ENCODE measurements around the gene UGT1A10.

The UGT1A10 gene

DNA sequence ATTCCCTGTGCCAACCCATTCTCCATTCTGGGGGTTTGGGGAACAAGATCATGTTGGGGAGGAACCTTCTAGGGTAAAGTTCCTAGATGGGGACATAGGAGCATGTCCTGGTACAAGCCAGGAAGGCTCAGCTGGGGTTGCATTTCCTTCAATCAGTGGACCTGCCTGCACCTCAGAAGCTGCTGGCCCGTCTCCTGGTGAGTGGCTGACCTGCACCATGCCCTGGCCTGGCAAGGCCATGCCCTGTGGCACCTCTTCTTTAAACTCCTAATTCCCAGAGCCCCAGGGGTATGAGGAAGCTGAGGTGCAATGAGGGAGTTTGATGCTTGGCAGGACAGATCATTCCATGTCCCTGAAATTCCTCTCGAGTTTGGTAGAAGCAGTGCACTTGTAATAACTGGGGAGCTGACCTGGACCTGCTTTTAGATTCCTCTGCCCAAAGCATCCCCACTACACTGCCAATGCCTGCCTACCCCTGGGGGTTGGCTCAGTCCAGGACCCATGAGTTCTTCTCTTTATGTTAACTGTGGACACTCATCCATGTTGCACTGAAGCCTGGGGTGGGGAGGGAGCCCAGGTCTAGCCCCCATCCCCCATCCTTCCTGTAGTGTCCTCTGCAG is 167.2 kb downstream of the UGT1A10 start:
- DNase-seq (ENCODE audit: extremely low read depth, insufficient read length) = no peak
- H3K36me3 ChIP-seq (ENCODE audit: control insufficient read depth, insufficient read depth, low read length) = no peaks in the 10 kb centered on the region
- no peak overlapping the region for H3K4me3 ChIP-seq (replicated peaks; ENCODE audit: low read depth, low read length)
- H3K27me3 ChIP-seq (replicated peaks; ENCODE audit: control insufficient read depth, insufficient read depth, low read length) = no peaks in the 10 kb centered on the region; the same call in 1 of the 2 replicates
- TF ChIP-seq, protein P1, sequence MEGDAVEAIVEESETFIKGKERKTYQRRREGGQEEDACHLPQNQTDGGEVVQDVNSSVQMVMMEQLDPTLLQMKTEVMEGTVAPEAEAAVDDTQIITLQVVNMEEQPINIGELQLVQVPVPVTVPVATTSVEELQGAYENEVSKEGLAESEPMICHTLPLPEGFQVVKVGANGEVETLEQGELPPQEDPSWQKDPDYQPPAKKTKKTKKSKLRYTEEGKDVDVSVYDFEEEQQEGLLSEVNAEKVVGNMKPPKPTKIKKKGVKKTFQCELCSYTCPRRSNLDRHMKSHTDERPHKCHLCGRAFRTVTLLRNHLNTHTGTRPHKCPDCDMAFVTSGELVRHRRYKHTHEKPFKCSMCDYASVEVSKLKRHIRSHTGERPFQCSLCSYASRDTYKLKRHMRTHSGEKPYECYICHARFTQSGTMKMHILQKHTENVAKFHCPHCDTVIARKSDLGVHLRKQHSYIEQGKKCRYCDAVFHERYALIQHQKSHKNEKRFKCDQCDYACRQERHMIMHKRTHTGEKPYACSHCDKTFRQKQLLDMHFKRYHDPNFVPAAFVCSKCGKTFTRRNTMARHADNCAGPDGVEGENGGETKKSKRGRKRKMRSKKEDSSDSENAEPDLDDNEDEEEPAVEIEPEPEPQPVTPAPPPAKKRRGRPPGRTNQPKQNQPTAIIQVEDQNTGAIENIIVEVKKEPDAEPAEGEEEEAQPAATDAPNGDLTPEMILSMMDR (IDR thresholded peaks at IDR 0.05; ENCODE audit: insufficient read depth, low read length, poor library complexity, severe bottlenecking) = no peak

DNA sequence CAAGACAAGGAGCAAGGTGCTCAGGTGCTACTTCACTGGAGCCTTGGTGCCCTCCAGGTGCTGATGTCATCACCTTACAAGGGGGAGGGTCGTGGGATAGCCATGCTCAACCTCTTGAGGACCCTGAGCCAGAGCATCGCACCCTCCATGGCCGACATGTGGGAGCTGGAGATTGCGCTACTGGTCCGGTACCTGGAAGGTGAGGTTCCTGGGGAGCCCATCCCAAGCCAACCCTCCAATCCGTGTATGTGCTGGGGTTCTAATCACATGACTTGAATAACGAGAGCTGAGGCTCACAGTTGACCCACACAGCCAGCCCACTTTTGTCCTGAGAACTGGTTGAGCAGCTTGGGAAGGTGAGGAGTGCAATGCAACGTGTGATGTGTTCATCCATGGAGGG is 167.7 kb downstream of the UGT1A10 start:
- Histone ChIP-seq H3K27me3 (replicated peaks; ENCODE audit: control insufficient read depth, insufficient read depth, low read length) (no peaks in the 10 kb centered on the region; the same call in none of the 2 replicates), H3K36me3 (ENCODE audit: control insufficient read depth, insufficient read depth, low read length) (no peaks in the 10 kb centered on the region), H3K4me3 (replicated peaks; ENCODE audit: low read depth, low read length) (no peak overlapping the region)
- no peak for DNase-seq (ENCODE audit: extremely low read depth, insufficient read length)
- TF ChIP-seq, protein P1 (IDR thresholded peaks at IDR 0.05; ENCODE audit: insufficient read depth, low read length, poor library complexity, severe bottlenecking) = no peak

DNA sequence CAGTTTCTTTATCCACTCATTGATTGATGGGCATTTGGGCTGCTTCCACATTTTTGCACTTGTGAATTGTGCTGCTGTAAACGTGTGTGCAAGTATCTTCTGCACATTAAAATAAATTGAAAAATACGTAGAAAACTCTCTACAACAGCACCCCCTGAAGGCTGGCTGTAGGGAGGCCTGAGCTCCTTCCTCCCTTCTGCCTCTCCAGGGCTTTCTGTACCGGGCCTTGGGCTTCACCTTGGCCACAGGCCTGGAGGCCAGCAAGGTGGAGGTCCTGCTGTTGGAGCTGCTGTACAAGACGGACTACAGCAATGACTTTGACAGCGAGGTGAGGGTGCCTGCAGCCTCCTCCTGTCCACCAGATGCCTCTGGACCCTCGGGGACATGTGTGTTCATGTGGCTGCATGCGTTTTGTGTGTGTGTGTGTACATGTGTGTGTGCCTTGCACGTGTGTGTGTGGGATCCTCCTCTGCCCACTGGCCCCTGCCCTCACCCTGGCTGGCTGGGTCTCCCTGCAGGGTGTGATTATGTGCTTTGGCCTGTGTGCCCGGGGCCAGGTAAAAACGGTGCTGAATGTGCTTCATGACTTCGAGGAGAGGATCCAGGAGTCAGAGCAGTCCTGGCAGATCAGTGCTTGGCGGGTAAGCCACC is 171.1 kb downstream of the UGT1A10 start:
- no peaks in the 10 kb centered on the region; the same call in none of the 2 replicates for H3K27me3 ChIP-seq (replicated peaks; ENCODE audit: control insufficient read depth, insufficient read depth, low read length)
- DNase-seq (ENCODE audit: extremely low read depth, insufficient read length) = no peak

DNA sequence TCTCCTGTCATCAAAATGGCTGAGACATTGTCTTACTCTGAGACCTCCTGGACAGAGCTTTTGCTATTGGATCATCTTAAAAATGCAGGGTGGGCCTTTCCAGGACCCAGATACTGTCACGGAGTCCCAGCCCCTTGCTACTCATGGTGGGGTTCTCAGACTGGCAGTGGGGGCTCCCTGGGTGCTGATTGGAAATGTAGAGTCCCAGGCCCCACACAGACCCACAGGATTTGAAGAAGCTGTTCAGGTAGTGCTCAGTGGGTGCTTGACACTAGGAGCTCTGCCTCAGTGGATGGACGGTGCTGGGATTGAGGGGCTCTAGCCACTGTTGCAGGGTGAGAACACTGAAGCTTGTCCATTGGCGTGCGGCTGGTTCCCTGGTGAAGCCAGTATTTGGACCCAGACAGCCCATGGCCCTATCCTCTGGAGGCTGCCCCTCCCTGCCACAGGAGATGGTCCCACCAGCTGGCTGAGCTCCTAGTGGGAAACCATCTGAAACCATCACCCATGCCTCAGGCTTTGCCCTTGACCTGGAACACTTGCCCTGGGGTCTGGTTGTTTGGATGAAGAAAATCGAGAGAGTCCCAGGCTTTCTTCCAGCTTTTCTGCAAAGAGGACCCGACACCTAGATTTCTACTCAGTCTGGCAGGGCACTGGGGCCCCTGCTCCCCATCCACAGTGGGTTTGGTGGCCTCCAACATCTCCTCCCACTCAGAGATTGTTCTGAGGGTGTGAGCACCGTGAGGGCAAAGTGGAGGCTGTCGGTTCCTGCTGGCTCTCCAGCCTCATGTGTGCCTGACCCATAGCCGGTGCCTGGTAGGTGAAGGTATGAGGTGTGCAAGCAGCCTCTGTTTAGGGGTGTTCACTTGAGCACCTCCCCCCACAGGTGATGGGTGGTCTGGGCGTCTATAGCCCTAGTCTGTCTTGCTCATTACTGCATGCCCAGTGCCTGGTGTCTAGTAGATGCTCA is 172.0 kb downstream of the UGT1A10 start:
- Histone ChIP-seq H3K36me3 (ENCODE audit: control insufficient read depth, insufficient read depth, low read length) (no peaks in the 10 kb centered on the region), H3K27me3 (replicated peaks; ENCODE audit: control insufficient read depth, insufficient read depth, low read length) (no peaks in the 10 kb centered on the region; the same call in none of the 2 replicates), H3K4me3 (replicated peaks; ENCODE audit: low read depth, low read length) (no peak overlapping the region)
- DNase-seq (ENCODE audit: extremely low read depth, insufficient read length) = no peak
- TF ChIP-seq, protein P1 (IDR thresholded peaks at IDR 0.05; ENCODE audit: insufficient read depth, low read length, poor library complexity, severe bottlenecking) = no peak

More for the DNA sequence above, 171.1 kb downstream of the UGT1A10 start:
- Histone ChIP-seq H3K36me3 (ENCODE audit: control insufficient read depth, insufficient read depth, low read length) (no peaks in the 10 kb centered on the region), H3K4me3 (replicated peaks; ENCODE audit: low read depth, low read length) (no peak overlapping the region)
- TF ChIP-seq, protein P1 (IDR thresholded peaks at IDR 0.05; ENCODE audit: insufficient read depth, low read length, poor library complexity, severe bottlenecking) = no peak

DNA sequence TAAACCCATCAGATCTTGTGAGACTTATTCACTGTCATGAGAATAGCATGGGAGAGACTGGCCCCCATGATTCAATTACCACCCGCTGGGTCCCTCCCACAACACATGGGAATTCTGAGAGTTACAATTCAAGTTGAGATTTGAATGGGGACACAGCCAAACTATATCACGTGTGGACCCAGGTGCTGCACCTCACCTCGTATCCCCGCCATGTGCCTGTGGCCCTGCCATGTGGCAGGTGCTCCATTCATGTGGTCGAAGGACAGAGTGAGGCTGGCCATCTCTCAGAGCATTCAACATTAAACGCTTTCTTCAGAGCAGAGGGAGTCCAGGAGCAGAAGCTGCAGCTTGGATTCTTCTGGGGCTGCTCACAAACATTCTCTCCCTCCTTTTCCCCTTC is 174.1 kb downstream of the UGT1A10 start:
- DNase-seq (ENCODE audit: extremely low read depth, insufficient read length) = no peak
- Histone ChIP-seq H3K4me3 (replicated peaks; ENCODE audit: low read depth, low read length) (no peak overlapping the region), H3K27me3 (replicated peaks; ENCODE audit: control insufficient read depth, insufficient read depth, low read length) (no peaks in the 10 kb centered on the region; the same call in none of the 2 replicates), H3K36me3 (ENCODE audit: control insufficient read depth, insufficient read depth, low read length) (no peaks in the 10 kb centered on the region)
- TF ChIP-seq, protein P1 (IDR thresholded peaks at IDR 0.05; ENCODE audit: insufficient read depth, low read length, poor library complexity, severe bottlenecking) = no peak

All from GM06990 (cell line).